NCI-H128 (cell line): ENCODE data around the gene WNT1.

Source experiments
- DNase-seq: peaks from one replicate; lab custom pipeline; 2025; ENCODE audit not compliant: unreplicated experiment; lab: John Stamatoyannopoulos, UW

Gene WNT1

DNA sequence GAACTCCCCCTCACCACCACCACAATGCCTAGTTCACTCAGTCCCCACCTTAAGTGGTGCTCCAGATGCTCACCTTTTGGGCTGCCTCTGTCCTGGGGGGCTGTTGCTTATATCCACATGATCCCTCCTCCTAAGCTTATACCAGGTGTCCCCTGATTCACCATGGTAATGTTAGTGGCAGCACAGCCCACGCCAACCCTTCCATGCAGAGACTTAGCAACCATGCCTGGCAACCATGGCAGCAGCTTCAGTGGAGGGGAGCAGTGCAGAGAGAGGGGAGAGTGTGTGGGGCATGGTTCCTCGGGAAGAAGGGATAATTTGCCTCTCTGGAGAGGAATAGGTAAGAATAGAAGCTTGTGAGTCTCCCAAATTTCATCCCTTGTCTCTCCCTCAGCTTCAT, 22.2 kb downstream of the WNT1 start:
- DNase-seq, result no peak

DNA sequence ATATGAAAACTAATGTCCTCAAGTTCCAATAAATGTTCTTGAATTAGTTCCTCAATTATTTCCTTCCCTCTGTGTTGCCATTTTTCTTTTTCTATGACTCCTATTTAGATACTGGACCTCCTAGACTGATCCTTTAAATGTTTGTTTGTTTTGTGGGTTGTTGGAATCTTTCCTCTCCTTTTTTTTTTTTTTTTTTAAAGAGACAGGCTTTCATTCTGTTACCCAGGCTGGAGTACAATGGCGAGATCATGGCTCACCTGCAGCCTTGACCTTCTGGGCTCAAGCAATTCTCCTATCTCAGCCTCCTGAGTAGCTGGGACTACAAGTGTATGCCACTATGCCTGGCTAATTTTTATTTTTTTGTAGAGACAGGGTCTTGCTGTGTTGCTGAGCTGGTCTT, 30.8 kb downstream of the WNT1 start:
- no peak for DNase-seq

DNA sequence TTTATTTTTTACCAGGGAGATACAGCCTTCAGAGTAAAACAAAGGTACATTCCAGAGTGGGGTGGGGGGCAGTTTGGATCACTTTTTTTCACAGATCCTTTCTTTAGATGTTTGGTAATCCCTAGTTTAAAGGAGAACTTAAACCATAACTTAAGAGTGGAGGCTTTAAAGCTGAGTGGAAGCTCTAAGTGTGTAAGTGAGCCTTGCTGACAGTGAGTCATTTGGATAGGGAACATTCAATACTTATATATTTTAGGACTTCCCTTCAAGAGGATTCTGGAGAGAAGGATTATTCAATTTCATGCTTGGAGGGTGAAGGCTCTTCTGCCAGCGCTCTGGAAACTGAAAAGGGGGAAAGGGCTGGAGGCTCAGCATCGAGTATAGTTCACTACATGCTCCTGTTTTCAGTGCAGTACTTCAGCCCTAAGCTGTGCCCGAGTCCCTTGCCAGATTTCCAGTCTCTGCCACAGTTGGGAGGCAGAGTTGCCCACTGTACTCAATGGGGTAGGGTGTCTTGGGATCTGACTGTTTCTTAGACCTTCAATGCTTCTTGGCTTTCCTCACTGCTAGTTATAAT, 32.1 kb downstream of the WNT1 start:
- DNase-seq, result no peak

DNA sequence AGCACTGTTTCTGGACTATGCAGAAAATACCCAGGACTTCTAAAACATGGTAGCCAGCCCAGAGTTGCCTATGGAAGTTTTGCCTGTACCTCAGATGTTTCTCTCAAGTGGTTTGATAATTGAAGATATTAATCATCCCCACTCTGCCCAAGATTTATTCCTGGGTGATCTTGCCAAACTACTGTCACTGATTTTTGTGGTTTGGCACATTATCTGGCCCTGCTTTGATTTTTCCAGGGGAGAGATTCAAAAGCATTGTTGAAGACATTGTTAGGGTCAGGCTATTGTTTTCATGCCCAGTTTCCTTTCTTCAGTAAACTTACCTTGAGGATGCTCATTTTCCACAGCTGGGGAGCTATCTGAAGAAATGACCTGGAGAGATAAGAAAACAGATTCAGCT, 34.6 kb downstream of the WNT1 start:
- DNase-seq, result no peak

DNA sequence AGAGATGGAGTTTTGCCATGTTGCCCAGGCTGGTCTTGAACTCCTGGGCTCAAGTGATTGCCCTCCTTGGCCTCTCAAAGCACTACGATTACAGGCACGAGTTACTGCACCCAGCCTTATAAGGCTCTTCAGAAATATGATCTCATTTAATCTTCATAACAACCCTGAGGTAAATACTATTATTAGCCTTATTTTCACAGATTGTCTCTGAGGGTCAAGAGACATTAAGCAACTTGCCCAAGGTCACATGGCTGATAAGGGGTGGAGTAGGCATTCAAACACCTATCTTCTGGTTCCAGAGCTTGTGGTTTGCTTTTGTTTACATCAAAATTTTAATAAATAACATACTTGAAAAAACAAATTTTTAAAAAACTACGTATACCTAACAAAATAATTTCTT, 35.3 kb downstream of the WNT1 start:
- no peak for DNase-seq

DNA sequence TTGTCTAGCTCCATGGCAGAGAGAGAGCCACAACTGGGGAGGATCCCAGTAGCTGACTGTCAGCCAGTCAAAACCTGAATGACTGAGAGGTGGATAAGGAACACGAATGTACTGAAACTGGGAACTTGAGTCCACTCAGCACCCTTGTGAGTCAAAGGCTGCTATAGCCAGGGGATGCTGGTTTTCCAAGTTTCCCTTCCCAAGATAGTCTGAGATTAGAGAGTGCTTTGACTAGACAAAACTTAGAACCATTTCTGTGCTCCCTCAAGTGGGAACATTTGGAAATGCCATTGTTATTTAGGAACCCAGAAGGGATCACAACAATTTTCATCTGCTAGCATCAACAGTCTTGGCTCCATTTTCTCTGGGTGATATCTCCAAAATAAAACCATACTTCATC, 36.4 kb downstream of the WNT1 start:
- no peak for DNase-seq

DNA sequence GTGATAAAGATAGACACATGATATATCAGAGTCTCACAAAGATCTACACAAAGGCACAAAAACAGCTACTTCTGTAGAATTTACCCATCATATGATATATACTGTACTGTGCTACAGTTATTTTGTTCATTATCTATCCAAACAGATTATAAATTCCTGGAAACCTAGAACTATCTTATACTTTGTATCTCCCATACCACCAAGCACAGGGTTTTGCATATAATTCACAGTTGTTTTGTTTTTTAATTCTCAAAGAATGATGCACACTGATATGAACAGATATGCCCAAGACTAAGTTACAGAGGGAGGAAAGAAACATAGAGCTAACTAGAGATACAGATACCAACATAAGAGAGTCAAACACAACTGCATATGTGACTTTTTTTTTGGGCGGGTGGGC, 37.1 kb downstream of the WNT1 start:
- no peak for DNase-seq

DNA sequence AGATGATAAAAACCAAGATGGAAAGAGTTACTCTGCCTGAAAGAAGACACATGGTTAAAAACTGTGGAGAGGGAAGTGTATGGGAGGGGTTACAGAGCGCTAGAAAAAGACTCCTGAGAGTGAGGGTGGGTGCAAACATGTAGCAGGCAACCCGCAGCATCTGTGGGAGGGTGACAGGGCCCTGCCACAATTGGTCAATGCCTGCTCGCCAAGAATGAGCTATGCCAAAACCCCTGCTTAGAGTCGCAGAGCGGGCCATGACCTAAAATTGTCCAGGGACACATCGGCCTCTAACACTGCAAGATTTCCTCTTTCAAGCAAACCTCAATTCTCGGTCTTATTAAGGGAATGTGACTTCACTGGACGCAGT, 39.8 kb downstream of the WNT1 start:
- DNase-seq, result no peak

DNA sequence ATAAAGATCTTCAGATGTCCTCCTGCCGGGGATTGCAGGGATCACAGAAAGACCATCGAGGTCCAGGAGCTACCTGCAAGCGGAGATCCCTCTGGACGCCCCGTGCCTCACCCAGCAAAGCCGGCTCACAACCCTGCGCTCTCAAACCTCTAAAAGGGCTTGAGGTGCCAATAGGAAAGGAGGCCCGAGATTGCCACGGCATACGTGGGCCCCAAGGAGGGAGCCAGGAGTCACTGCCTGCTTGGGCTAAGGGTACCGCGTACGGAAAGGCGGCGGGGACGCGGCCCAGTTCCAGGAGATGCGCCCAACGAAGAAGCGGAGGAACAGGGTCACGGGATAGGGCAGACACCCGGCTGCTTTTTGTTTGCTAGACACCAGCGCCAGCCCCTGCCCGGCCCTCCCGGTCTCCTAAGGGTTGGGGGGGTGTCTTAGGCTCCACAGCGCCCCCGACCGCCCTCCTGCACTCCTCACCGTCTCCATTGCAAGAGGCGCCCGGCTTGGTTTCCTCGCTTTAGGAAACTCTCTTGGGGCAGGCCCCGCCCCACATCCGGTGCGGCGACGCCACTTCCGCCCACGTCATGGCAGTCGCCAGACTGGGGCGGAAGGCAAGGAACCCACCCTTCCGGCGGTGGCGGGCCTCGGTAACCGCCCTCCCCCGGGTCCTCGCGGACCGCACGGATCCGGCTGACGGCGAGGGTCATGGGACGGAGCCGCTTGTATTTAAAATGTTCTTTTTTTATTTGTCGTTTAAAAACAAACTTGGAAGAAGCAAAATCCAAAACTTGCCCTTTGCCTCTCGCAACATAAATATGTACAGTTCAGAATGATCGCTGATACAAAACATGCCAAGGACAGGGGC, 40.4 kb downstream of the WNT1 start, which contains the start of gene PRKAG1:
Gene PRKAG1 (minus strand): TSS at position 516 of the 859 bp plus-strand sequence. CDS start 36 bp downstream, at position 480.
- DNase-seq, result peak; percentile 96

DNA sequence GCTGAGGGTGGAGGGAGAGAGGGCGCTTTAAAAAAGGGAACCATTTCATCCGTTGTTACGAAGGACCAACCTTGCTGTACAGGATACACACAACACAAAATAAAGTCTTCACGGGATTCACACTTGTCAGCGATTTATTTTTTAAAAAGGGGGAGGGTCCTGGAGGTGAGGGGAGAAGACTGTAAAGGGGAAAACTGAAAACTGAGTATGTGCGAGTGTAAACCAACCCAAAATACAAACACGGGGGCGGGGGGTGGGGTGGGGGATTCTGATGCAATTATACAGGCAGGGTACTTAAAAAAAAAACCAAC, 41.0 kb downstream of the WNT1 start:
- DNase-seq, result no peak

DNA sequence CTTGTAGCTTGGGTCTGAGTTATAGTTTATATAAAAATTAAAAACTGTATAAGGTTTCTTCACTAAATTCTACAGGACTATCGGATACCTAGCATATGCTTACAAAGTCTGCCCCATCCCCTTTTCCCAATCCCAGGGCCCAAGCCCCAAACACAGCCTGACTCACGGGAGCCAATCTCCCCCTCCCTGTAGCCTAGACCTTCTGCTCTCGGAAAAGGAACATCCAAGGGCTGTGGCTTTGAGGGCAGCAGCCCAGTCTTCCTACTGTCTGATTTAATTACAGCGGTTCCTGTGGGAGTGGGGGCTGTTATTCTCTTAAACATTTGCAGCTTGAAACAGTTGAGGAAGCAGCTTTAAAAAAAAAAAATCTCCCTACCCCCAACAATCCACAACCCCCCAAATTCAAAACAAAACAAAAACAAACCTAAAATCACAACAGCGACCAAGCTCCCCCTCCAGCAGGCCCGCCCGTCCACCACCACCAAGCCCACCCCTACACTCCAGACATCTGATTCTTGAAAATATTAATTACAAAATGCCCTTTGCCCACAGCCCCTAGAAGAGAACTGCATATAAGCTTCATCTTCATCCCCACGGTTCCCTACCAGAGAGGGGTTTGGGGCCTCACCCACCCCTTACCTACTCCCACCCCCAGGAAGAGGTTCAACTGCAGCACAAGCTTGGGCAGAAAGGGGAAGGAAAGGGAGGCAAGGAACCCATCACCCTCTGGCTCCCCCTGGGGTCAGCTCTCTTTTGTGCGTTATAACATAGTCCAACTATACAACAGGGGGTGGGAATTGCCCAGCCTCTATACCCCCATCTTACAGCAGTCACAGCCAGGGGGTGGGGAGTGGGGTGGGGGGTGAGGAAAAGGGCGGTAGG, 41.6 kb downstream of the WNT1 start:
- DNase-seq, result no peak

DNA sequence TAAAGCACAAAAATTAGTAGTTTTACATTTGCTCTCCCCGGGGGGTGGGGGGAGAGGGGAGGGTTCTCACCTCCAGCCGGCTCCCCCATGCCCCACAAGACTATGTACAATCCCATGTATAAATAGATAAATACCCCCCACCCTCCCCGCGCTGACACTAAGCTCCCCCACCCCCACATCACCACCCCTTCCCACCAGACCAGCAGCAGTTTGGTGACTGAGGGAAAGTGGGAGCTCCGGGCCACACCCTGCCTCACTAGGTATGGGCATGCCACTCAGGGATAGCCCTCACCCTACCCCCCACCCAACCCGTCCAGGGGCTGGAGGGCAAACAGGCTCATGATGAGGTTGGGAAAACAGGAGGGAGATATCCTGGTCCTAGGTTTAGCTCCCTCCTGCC, 42.3 kb downstream of the WNT1 start:
- no peak for DNase-seq

DNA sequence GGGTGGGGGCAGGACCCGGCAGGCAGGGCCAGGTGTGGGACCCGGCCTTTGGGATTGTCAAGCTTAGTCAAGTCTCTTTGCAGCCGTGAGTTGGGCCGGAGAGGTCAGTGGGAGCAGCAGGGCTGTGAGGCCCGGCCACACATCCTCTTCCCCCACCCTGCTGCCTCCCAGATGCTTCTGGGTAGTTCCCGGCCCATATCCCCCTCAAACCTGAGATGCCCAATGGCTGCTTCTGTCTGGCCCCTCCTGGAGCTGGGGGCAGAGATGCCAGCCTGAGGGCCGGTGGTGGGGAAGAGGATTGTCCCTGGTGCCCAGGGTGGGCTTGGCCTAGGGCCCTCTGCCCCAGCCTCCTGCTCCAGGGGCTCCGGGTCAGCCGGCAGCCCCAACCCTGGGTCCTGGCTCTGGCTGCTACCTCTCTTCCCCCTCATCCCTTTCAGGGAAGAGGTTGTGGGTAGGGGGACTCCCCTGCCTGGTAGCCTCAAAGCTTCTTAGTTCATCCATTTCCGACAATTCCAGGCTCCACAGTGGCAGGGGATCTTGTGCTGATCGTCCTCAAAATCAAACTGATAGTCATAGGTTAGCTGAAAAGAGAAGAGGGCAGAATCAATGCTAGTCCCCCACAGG, 43.3 kb downstream of the WNT1 start:
- no peak for DNase-seq

DNA sequence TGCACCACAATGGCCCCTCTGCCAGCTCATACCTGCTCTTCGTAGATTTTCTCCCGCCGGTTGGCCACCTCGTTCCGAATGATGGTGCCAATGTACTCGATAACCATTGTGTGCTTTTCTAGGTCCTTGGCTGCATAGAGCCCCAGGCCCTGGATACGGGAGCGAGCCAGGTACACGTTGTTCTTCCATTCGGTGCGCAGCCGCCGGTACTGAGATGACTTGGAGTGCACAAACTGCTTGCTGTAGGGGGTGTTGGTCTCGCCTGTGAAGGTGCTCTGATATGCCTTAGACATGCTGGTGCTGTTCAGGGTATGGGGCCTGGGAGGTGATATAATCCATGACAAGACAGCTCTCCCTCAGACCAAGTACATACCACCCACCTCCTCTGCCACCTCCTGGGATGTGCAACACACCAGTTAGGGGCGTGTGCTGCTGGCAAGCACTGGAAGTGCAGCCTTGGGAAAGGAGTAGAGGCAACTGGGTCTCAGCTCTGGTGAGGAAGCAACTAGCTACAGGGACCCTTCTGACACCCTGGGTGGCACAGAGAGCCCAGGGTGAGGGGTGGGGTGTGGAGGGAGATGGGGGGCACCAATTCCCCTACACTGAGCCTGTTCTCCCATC, 44.5 kb downstream of the WNT1 start:
- DNase-seq, result no peak

DNA sequence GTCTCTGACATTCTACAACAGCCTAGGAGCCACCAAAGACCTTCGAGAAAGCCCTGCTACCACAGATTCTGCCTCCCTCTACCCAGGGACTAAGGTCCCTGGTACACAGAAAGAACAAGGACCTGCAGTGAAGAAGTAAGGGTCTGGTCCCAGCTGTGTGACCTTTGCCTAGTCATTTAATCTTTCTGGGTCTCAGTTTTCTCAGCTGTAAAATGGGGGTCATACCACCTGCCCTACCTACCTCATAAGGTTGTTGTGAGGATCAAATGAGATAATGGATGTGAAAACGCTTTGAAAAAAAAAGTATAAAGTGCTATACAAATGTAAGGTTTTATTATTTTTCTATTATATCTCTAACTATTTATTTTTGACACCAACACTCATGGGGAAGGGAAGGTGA, 45.7 kb downstream of the WNT1 start:
- no peak for DNase-seq

DNA sequence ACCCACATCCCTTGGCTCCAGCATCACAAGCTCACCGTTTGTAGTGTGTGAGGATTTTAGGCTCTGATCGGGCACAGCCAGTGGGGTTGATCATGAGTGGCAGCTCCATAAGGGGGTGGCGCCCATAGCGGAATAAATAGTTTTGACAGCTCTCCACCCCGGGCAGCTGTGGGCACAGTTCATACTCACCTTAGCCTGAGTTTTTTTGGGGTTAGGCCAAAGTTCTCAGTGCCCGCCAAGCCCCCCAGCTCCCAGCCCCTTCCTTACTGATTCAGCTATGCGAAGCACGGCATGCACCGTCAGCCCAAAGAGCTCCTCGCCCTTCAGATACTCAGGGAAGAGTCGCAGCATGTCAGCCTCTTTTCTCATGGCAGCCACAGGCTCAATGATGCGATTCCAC, 46.4 kb downstream of the WNT1 start:
- no peak for DNase-seq

DNA sequence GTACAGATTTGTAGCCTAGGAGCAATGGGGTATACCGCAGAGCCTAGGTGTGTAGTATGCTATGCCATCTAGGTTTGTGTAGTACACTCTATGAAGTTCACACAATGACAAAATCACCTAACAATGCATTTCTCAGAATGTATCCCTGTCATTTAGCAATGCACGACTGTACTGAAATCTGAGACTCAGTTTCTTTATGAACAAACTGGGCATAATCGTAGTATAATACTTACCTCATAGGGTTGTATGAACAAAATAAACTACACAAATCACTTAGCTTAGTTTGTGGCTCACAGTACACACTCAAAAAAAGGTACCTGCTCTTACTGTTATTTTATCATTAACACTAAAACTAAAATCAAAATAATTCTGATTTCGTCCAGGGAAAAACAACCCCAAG, 47.3 kb downstream of the WNT1 start:
- no peak for DNase-seq

DNA sequence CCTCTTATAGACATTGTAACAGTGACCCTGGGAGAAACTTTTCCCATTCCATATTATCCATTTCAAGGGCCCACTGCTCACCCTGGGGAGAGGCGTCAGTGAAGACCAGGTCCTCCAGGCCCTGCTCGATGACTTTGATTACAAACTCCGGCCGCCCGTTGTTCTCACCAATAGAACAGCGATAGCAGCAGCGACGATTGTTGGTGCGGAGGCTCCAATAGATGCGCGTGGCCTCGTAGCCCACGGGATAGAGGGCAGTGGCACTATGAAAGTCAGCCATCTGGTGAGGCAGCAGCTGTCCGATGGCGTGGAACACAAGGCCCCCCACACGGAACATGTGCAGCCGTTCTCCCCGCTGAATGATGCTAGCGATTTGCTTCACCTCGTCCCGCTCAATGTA, 48.0 kb downstream of the WNT1 start:
- no peak for DNase-seq

DNA sequence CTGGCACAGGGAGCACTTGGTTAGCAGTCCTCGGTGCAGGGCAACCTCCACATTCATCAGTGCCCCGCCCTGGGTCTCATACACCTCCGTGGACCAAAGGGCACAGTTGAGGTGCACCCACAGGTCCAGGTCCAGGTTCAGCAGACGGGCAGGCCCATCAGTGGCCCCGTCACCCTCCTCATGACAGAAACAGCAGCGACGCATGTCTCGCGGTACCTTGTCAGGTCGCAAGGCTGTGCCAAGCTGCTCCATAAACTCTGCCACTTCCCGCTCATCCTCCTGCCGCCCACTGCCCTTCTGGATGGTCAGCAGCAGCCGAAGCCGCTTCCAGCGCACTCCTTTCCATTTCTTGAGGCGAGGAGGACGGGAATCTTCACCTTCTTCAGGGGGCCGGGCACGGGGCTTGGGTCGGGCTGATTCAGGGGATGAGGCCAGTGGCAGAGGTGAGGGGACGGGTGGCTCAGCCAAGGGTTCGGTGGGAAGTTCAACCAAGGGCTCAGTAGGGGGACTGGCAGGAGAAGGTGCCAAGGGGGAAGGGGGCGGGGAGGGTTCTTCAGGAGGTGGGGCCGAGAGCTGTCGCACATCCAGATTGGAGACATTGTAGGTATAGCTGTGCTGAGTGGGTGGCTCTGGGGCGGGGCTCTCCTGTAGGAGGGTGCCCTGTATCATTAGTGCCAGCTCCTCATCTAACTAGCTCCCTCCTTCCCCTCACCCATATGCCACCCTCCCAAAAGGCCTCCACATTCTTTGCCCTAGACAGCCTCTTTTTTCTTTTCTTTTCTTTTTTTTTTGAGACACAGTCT, 48.8 kb downstream of the WNT1 start:
- DNase-seq, result no peak

DNA sequence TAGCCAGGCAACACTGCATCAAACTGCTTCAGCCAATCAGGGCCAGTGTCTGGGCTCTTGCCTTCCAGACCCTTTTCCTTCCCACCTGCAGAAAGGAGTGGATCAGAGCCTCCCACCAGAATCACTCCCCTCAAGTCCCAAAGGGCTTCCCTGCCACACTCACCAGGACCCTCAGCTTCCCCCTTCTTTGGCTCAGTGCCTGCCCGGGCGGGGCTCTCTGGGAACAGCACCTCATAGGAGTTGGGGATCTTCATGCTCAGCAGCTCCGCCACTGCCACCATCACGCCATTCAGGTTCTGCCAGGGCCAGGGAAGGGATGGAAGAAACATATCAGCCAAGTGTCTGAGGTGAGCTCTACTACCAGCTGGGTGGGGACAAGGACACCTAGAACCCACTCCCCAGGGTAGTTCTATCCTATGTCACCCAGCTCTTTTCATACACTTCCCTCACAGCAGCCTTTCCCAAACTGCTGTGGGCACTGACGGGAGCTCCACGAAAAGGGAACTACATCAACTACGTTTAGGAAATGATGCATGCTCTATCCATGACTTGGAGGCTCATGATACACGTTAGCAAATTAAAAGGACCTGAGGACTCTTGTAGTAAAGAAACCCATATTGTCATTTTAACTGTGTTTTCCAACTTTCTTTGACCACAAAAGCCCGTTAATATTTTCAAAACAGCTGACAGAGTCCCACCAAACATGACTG, 49.9 kb downstream of the WNT1 start:
- DNase-seq, result no peak
